Activated CD4-positive, alpha-beta T cell treated with anti-CD3 and anti-CD28 coated beads for 1 hour (primary cell): Measurements from ENCODE around the gene GABRB2.
"Not testable (repeated sequence)": the region's sequence is repeated elsewhere in the genome, so short reads cannot be mapped to it uniquely, and the experiment has no call there.

Experiments
- DNase-seq: peaks from one replicate; pipeline ENCODE4 v3.0.0-alpha.2; 2020

GABRB2 gene

GRCh38 chr5:161295721-161296250, 250.7 kb downstream of the GABRB2 start:
- DNase-seq: no peak

- DNase-seq: no peak
These were observed 258.5 kb downstream of the GABRB2 start for GRCh38 chr5:161288071-161288470.

GRCh38 chr5:161287436-161287835, 259.1 kb downstream of the GABRB2 start:
- no peak for DNase-seq

GRCh38 chr5:161286066-161286655, 260.4 kb downstream of the GABRB2 start:
- DNase-seq: no peak

GRCh38 chr5:161284445-161284844, 262.1 kb downstream of the GABRB2 start:
- DNase-seq: no peak

GRCh38 chr5:161283296-161283695, 263.2 kb downstream of the GABRB2 start:
- DNase-seq: no peak

- no peak for DNase-seq
These were observed 267.5 kb downstream of the GABRB2 start for GRCh38 chr5:161278739-161279660.

- DNase-seq: no peak
These were observed 269.5 kb downstream of the GABRB2 start for GRCh38 chr5:161277011-161277410.

GRCh38 chr5:161274951-161275350, 271.6 kb downstream of the GABRB2 start:
- no peak for DNase-seq

- no peak for DNase-seq
These were observed 273.1 kb downstream of the GABRB2 start for GRCh38 chr5:161273410-161273809.

GRCh38 chr5:161271816-161272215, 274.7 kb downstream of the GABRB2 start:
- DNase-seq: no peak

GRCh38 chr5:161269125-161269524, 277.4 kb downstream of the GABRB2 start:
- DNase-seq: no peak

GRCh38 chr5:161266954-161267353, 279.6 kb downstream of the GABRB2 start:
- DNase-seq: no peak

GRCh38 chr5:161265006-161265405, 281.5 kb downstream of the GABRB2 start:
- DNase-seq: no peak

- no peak for DNase-seq
These were observed 283.3 kb downstream of the GABRB2 start for GRCh38 chr5:161263191-161263590.

- no peak for DNase-seq
These were observed 284.7 kb downstream of the GABRB2 start for GRCh38 chr5:161261668-161262323.

- DNase-seq: no peak
These were observed 288.1 kb downstream of the GABRB2 start for GRCh38 chr5:161258438-161258837.

GRCh38 chr5:161256957-161257356, 289.6 kb downstream of the GABRB2 start:
- DNase-seq: no peak

GRCh38 chr5:161252955-161253354, 293.6 kb downstream of the GABRB2 start:
- not testable (repeated sequence) for DNase-seq

- DNase-seq: no peak
These were observed 299.8 kb downstream of the GABRB2 start for GRCh38 chr5:161246749-161247148.

GRCh38 chr5:161245846-161246245, 300.7 kb downstream of the GABRB2 start:
- DNase-seq: not testable (repeated sequence)
